CD4-positive, alpha-beta T cell (primary cell): ENCODE results near the gene MYOM3. TPM values are rescaled to one million over a fixed set of nuclear protein-coding genes. Genes with fewer than 3 reads are reported as not detected.

Source experiments
- ATAC-seq: fragments of 200-7000 bp; cut with Tn5 transposase; one replicate; pipeline ENCODE4 v1.10.0; 2022; ENCODE audit warnings: mild to moderate bottlenecking; ENCODE audit not compliant: poor library complexity
- CTCF ChIA-PET: fragments of 350-600 bp; sonication (Branson Sonifier 250); formaldehyde crosslinking; loops from one replicate; lab custom pipeline; 2021; ENCODE audit warnings: antibody characterized with exemption, inconsistent platforms; lab: Charles Lee
- POLR2A ChIA-PET: fragments of 350-600 bp; sonication (Branson Sonifier 250); formaldehyde crosslinking; loops from one replicate; lab custom pipeline; 2021; ENCODE audit warnings: antibody characterized with exemption, inconsistent platforms; lab: Charles Lee
- DNase-seq, 14 experiments: peaks; one replicate each; pipeline ENCODE4 v3.0.0-alpha.2; 2013 to 2020; ENCODE audit warnings: mixed read lengths in 2 of 14
- H3K27ac ChIP-seq, 2 donors: one replicate each; pipeline versions ENCODE4 v1.5.1 to v1.7.0; 2013; ENCODE audit warnings: low read length in 2 of 2, low read depth in 1 of 2, mild to moderate bottlenecking in 1 of 2
- H3K27me3 ChIP-seq, 2 experiments: 1 replicate in 1 of 2; 2 replicates in 1 of 2; pipeline versions ENCODE4 v1.6.1 to v1.7.0; 2013; ENCODE audit warnings: low read length in 2 of 2, control low read depth in 1 of 2, mild to moderate bottlenecking in 1 of 2, moderate library complexity in 1 of 2; ENCODE audit not compliant: insufficient read depth in 2 of 2, control insufficient read depth in 1 of 2
- H3K36me3 ChIP-seq: one replicate; pipeline ENCODE4 v1.6.1; 2013; ENCODE audit warnings: low read length, control low read depth; ENCODE audit not compliant: insufficient read depth
- H3K4me1 ChIP-seq: one replicate; pipeline ENCODE4 v1.6.1; 2013; ENCODE audit warnings: low read length, control low read depth; ENCODE audit not compliant: insufficient read depth
- H3K4me3 ChIP-seq: one replicate; pipeline ENCODE4 v1.5.1; 2013; ENCODE audit warnings: mild to moderate bottlenecking, low read length, moderate library complexity
- H3K9me3 ChIP-seq, 2 experiments: 1 replicate in 1 of 2; 2 replicates in 1 of 2; pipeline versions ENCODE4 v1.6.1 to v1.7.0; 2013; ENCODE audit warnings: low read length in 2 of 2, mild to moderate bottlenecking in 2 of 2, control low read depth in 1 of 2, moderate library complexity in 1 of 2; ENCODE audit not compliant: control insufficient read depth in 1 of 2, insufficient read depth in 1 of 2
- H3K27ac Mint-ChIP-seq: one replicate; pipeline ENCODE4 v1.8.0; 2020; ENCODE audit warnings: mixed read lengths
- H3K27me3 Mint-ChIP-seq: one replicate; pipeline ENCODE4 v1.8.0; 2021; ENCODE audit warnings: mixed read lengths
- H3K36me3 Mint-ChIP-seq: one replicate; pipeline ENCODE4 v1.8.0; 2021; ENCODE audit warnings: low read depth, mixed read lengths
- H3K4me1 Mint-ChIP-seq: one replicate; pipeline ENCODE4 v1.8.0; 2021; ENCODE audit warnings: low read depth, mixed read lengths
- H3K4me3 Mint-ChIP-seq: one replicate; pipeline ENCODE4 v1.8.0; 2020; ENCODE audit warnings: mild to moderate bottlenecking, mixed read lengths
- H3K9me3 Mint-ChIP-seq: one replicate; pipeline ENCODE4 v1.8.0; 2020; ENCODE audit warnings: mixed read lengths
- CTCF ChIP-seq: fragments of 200-600 bp; IDR thresholded peaks from one replicate; pipeline ENCODE4 v1.8.0; 2022; ENCODE audit warnings: antibody characterized with exemption, mild to moderate bottlenecking
- intact Hi-C, 2 experiments: fragments of 100-400 bp; cut with DNase I in 1 of 2; cut with micrococcal nuclease in 1 of 2; formaldehyde crosslinking; loops; one replicate each; pipeline versions ENCODE4 v1.15.1 to v1.9.0; 2023 to 2025; cut with DNase I, micrococcal nuclease
- total RNA-seq, 174 experiments: library from RNA in 2 of 174; stranded (reverse) in 2 of 174; gene quantifications; one replicate each; pipeline ENCODE4 v1.2.3 and lab custom pipeline; 2021 to 2026

Gene MYOM3
- total RNA-seq, 2 experiments from 2014 or later: not detected

- DNase-seq: no peak
- ATAC-seq: no peak
- no peaks in the 10 kb centered on the region for H3K9me3 Mint-ChIP-seq
- TF ChIP-seq CTCF: no peak
- no peak overlapping the region for H3K4me3 Mint-ChIP-seq
- intact Hi-C loops: no loop called here
- POLR2A ChIA-PET: no interaction called here
- no peaks in the 10 kb centered on the region for H3K4me1 Mint-ChIP-seq
- H3K27me3 Mint-ChIP-seq: peaks cover 6% of the 10 kb centered on the region
- no peaks in the 10 kb centered on the region for H3K36me3 ChIP-seq
- no peak overlapping the region for H3K27ac Mint-ChIP-seq
- CTCF ChIA-PET: no interaction called here
- H3K9me3 ChIP-seq: no peaks in the 10 kb centered on the region
- no peak overlapping the region for H3K4me3 ChIP-seq
- no peak overlapping the region for H3K27ac ChIP-seq
- no peaks in the 10 kb centered on the region for H3K4me1 ChIP-seq
- no peaks in the 10 kb centered on the region for H3K27me3 ChIP-seq
- H3K36me3 Mint-ChIP-seq: no peaks in the 10 kb centered on the region
Observed at GRCh38 chr1:24101796-24102586, 9.9 kb downstream of the MYOM3 start.

- H3K27ac Mint-ChIP-seq: no peak overlapping the region
- no peaks in the 10 kb centered on the region for H3K36me3 Mint-ChIP-seq
- no peak overlapping the region for H3K27ac ChIP-seq
- no peaks in the 10 kb centered on the region for H3K9me3 ChIP-seq
- TF ChIP-seq CTCF: no peak
- DNase-seq (no peak), ATAC-seq (no peak)
- no peaks in the 10 kb centered on the region for H3K4me1 ChIP-seq
- POLR2A ChIA-PET: no interaction called here
- H3K27me3 ChIP-seq: no peaks in the 10 kb centered on the region
- no peak overlapping the region for H3K4me3 ChIP-seq
- no peaks in the 10 kb centered on the region for H3K4me1 Mint-ChIP-seq
- no peak overlapping the region for H3K4me3 Mint-ChIP-seq
- intact Hi-C loops: no loop called here
- CTCF ChIA-PET: no interaction called here
- no peaks in the 10 kb centered on the region for H3K36me3 ChIP-seq
- H3K9me3 Mint-ChIP-seq: no peaks in the 10 kb centered on the region
- peaks cover 9% of the 10 kb centered on the region for H3K27me3 Mint-ChIP-seq
Observed at GRCh38 chr1:24100945-24101737, 10.8 kb downstream of the MYOM3 start.

- CTCF ChIA-PET: no interaction called here
Observed at GRCh38 chr1:24098943-24099638, 12.8 kb downstream of the MYOM3 start.

More at GRCh38 chr1:24098943-24099638, 12.8 kb downstream of the MYOM3 start:
- no peak for TF ChIP-seq CTCF
- Histone ChIP-seq H3K27me3 (no peaks in the 10 kb centered on the region), H3K27ac (no peak overlapping the region), H3K9me3 (no peaks in the 10 kb centered on the region), H3K4me1 (no peaks in the 10 kb centered on the region), H3K36me3 (no peaks in the 10 kb centered on the region), H3K4me3 (no peak overlapping the region)
- intact Hi-C loops: no loop called here
- no peaks in the 10 kb centered on the region for H3K9me3 Mint-ChIP-seq
- H3K27me3 Mint-ChIP-seq: peaks cover 12% of the 10 kb centered on the region
- no peak for DNase-seq
- ATAC-seq: no peak
- no peaks in the 10 kb centered on the region for H3K4me1 Mint-ChIP-seq
- POLR2A ChIA-PET: no interaction called here
- no peaks in the 10 kb centered on the region for H3K36me3 Mint-ChIP-seq
- no peak overlapping the region for H3K27ac Mint-ChIP-seq
- H3K4me3 Mint-ChIP-seq: no peak overlapping the region
